NOMO-1 treated with DMSO at 0.1 percent for 48 hours (cell line): Measurements from ENCODE around the gene KCNK3.
"Not testable (repeated sequence)": the region's sequence is repeated elsewhere in the genome, so short reads cannot be mapped to it uniquely, and the experiment has no call there.

Source experiments
- DNase-seq: peaks from one replicate; lab custom pipeline; 2025; ENCODE audit not compliant: unreplicated experiment; lab: John Stamatoyannopoulos, UW

Gene KCNK3

DNA sequence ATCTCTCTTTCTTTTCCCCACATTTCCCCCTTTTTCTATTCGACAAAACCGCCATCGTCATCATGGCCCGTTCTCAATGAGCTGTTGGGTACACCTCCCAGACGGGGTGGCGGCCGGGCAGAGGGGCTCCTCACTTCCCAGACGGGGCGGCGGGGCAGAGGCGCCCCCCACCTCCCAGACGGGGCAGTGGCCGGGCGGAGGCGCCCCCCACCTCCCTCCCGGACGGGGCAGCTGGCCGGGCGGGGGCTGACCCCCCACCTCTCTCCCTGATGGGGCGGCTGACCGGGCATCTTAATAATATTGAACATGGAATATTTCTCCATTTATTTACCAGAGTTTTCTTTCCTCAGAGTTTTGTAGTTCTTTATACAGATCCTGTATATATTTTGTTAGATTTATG is 27.2 kb upstream of the KCNK3 start:
- DNase-seq = not testable (repeated sequence)

DNA sequence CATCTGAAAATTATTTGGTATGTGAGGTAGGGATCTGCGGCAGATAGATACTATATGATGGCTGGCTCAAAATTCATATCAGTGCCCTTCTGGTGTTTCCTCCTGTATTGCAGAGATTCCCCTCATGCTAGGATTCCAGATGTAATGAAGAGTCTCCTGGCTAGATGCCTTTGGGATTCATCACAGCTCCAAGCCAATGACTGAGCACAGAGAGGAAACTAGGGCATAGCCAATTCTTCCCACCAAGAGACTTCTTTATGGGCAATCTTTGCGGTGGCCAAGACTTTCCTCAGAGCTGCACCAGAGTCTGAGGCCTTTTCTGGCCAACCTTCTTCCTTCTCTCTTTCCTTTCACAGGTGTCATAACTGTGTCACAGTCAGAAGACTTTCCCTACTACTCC is 25.9 kb upstream of the KCNK3 start:
- no peak for DNase-seq

DNA sequence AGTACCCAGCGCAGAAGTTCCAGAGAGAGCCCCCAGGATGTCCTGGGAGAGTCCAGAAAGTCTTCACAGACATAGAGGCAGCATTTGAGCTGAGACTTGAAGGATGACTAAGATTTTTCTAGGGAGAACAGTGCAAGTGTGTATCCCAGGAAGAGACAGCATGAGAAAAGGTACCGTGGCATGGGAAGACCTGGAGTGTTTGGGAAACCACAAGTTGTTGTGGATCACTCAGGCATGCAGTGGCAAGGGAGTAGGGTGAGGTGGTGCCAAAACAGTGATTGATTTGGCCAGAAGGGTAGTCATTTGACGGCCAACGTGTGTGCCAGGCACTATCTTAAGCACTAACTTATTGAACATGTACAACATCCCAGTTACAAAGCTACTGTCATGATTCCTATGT is 24.5 kb upstream of the KCNK3 start:
- no peak for DNase-seq

DNA sequence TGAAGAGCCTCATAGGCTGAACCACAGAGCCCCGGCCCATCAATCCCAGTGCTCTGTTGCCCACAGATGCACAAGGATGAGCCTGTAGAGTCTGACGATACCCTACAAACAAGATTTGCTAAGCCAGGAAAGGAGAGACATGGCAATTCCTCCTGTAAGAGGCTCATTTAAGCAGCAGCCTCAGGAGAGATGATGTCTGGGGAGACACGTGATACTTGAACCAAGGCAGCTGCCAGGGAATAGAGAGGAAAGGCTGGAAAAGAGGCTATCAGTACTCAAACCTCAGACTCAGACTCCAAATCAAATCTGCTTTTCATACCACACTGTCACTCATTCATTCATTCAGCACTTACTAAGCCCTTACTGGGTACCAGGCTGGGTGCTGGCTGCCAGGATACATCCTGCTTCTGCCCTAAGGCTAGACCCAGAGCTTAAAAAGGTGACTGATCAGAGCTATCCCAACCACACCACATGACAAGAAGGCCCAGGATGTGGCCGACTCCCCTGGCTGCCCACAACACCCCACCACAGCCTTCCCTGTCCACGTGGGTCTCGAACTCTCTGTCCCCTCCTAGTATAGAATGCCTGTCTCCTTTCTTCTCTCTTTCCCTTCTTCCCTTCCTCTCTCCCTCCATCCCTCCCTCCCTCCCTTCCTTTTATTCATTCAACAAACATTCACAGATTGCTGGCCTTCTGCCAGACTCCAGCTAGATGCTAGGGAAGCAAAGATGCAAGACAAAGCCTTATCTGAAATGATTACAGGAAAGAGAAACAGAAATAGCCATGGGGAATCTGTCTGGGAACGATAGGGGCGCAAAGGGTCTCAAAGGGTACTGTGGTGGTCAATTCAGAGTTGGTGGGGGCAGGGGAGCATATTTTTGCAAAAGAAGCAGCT is 23.4 kb upstream of the KCNK3 start:
- DNase-seq = no peak

DNA sequence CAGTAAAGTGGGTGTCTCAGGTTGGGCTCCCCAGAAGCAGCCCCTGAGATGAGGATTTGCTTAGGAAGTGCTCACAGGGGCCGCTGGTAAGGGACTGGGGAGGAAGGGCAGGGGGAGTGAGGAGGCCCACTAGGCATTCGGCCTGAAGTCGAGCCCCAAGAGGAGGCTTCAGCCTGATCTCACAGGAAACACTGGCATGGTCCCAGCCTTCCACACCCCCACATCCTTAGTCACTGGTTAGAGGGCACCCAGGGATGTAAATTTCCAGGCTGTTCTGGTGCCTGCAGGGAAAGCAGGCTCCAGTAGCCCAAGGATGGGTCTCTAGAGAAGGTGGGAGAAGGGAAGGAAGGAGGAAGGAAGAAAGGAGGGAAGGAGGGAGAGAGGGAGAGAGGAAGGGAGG is 22.4 kb upstream of the KCNK3 start:
- DNase-seq = no peak

DNA sequence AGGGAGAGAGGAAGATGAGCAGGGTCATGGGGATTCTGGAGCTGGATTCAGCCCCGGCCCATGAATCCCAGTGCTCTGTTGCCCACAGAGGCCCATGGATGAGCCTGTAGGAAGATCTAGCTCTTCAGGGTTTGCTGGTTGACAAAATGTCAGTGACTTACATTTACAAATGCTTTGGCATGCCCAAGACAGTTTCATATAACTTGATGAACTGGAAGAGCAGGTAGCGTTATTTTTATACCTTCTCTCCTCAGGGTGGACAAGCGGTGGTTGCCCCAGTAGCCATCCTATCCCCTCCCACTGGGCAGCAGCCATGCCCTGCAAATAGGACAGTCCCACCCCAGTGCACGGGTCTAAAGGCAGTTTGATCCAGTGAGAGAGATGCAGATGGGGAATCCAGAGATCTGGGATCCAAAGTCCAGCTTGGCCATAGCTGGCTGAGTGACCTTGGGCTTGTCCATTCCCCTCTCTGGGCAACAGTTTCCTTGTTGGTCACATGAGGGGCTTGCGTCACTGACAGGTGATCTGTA is 21.5 kb upstream of the KCNK3 start:
- DNase-seq = no peak

DNA sequence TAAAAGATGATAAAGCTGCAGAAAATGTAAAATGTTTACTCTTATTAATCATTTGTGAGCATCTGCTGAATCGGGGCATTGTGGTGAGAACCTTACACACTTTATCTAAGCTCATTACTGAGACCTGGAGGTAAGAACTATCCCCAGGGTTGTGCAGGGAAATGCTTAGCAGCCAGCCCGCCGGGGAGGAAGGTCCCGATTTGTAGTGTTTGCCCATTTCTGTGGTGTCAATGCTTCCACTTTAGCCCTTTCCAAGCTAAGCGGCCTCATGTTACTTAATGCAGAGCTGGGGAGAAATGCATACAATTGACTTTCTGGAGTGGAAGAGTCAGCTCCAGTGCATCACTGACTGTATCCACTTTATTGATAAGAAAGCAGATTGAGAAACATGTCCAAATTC is 20.8 kb upstream of the KCNK3 start:
- no peak for DNase-seq

DNA sequence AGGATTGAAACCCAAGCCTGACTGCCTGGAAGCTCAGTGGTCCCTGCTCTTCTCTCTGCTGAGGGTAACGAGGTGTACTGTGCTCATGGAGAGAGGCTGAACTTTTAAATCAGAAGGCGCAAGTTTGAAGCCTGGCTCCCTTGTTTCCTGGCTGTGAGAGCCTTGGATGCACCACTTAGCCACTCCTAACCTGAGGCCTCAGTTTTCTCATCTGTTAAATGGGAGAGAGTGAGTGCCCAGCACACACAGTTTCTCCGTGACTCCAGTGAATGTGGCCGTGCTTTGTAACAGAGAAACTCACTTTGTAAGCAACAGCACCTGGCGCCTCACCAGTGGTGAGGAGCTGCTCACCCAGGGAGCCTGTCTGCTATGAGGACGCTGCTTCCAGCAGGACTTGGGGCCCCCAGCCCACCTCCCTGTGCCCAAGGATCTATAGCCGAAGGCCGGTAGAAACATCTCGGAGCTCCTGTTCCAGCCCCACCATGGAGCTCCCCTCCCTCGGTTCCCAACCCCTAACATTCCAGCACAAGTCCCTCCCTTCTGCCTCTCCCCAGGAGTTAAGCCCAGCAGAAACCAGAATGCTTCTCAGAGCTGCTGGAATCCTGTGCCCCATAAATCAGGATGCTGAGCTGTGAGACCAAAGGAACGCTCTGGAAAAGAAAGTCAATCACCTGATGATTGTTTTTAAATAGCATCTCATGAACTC is 20.3 kb upstream of the KCNK3 start:
- no peak for DNase-seq

DNA sequence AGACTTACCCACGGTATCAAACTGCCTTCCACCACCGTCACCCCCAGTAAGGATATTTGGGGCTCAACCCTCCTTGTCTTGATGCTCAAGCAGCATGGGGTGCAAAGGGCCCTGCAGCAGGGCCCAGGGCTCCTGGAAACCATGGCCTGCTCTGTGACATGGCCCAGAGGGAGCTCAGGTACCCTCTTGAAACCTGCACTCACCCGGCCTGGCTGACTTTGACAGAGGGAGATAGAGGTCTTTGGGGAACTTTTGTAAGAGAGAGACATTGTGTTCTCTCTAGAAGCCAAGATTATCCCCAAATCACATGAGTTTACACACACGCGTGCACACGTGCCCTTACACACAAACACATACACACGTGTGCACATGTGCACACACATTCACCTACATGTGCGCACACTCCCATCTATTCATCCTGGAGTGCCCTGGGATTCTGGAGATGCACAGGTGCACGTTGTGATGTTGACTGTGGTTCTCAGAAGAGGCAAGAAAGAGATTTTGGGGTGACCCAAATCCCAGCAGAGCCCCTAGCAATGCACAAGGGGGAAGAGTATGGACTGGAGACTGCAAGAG is 19.6 kb upstream of the KCNK3 start:
- no peak for DNase-seq

DNA sequence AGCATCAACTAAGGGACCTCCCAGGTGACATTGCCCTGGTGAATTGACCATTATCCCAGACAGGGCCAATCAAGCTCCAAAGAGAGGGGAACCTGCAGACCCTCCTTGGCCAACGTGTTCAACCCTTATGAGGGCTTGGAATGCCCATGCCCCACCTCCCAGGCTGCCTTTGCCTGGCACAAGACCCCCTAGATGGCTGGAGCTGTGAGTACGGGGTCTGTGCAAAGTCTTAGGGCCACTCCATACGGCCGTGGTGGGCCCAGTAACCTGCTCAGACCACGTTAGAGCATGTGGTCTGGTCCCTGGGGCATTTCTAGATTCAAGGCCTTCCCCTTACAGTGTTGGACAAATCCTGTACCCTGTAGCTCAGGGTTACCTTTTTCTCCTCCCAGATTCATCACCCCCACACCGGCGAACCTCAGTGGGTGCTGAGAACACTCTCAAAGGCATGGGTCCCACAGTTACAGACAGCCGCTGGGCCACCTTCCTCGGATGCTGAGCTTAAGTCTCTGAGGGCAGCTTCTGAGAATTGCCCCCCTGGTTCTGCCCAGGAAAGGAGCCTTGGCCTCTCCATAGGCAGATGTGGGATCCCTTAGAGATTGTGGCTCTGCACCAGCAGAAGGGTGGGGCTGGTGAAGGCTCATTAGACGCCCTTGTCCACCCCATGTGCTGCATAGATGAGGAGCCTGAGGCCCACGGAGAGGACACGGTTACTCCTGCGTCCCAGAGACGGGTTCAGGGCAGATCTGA is 18.3 kb upstream of the KCNK3 start:
- DNase-seq = no peak

DNA sequence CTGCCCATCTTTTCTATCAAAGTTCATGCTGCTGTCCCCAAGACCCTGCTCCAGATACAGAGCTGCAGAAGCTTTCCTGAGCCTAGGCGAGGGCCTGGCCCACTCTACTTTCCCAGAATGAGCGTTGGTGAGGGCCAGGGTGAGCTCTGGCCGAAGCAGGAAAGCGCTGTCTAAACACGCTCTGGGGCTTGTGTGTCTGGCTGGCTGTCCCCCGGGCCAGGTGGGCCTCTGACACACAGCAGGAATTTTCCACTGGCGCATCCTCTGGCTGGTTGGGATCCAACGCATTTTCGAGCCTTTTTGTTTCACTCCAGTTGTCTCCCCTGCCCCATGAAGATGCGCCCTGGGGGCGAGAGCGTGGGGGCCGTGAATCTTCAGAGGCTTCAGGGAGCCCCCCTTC is 17.8 kb upstream of the KCNK3 start:
- DNase-seq = no peak

DNA sequence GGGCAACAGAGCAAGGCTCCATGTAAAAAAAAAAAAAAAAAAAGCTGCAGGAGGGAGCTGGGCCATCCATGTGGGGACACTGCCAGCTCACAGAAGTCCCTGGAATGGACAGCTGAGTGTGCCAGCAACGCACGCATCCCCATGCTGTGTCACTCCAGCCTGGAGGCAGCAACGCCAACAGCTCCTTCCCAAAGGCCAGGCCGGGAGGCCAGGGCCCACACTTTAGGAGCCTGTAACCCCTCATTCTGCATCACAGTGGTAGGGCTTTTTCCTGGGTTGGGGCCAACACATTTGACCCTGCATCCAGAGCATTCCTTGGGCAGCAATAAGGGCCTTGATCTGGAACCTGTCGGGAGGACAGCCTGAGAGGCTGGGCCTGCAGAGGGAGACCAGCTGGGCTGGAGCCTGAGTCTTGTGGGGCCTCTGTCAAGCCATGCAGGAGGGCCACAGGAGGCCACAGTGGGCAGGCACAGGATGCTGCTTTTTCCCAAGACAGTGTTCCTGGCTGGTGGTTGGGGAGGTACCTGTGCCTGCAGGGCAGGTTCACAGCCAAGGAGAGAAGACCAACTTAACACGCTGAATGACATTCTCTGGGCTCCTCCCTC is 16.8 kb upstream of the KCNK3 start:
- DNase-seq = no peak

DNA sequence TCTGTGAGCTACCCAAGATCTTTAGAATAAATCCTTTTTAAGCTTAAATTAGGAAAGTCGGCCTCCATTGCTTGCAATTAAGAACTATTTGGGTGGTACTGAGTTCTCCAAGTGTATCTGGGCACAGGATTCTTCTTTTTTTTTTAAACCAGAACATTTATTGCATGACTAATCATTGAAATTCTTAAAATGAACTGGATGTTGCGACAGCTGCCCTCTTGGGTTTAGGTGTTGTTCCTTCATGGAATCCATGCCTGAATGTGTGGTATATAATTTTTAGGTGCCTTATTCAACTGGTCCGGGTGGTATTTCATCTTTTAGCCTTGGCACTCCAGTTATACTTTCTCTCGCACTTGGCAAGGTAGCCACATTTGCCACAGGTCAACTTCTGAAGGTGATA is 14.5 kb upstream of the KCNK3 start:
- DNase-seq = no peak

DNA sequence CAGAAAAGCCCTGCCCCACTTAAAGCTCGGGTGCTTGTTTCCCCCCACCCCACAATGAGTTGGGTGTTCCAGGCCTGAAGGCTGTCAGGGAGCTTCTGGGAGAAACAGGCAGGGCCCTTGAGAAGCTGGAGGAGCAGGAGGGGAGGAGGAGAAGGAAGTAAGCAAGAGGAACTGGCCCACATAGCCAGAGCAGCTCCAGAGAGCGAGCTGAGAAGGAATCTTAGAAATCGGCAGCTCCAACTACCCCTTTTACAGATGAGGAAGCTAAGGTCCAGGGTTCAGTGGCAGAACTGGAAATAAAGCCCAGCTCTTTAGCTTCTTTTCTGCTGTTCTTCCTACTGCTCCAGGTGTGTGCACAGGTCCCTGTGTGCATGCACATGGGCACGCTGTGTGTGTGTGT is 12.7 kb upstream of the KCNK3 start:
- no peak for DNase-seq

DNA sequence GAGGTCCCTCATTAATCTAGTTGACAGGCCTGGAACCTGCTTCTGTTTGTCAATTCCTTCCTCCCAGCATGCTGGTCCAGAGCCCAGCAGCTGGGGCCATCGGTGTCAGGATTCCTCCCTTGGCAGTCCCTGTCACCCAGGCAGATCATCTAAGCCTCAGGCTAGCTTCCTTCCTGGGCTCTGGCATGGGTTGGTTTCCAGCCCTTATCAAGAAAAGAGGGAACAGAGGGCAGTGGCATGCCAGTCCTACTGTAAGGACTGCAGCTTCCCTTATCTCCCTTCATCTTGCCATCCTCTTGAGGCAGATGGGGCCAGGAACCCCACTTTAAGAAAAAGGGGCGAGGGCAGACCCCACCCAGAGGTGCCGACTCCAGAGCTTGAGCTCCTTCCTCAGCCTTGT is 10.9 kb upstream of the KCNK3 start:
- no peak for DNase-seq

DNA sequence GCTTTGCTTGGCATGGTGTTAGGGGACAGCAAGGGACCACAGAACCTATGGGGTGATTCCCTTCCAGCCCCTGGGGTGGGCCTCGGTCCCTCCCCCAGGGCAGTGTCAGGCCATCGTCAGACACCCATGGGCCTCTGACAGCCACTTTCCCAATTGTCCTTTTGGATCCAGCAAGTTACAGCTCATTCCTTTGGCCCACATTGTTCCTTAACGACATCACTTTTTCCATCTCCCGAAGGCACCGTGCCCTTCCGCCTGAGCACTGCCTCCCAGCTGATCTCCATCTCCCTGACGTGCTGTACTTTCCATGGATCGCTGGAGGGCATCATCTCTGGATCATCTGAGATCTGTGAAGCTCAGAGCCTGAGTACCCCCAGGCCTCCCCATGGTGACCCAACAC is 10.4 kb upstream of the KCNK3 start:
- no peak for DNase-seq

DNA sequence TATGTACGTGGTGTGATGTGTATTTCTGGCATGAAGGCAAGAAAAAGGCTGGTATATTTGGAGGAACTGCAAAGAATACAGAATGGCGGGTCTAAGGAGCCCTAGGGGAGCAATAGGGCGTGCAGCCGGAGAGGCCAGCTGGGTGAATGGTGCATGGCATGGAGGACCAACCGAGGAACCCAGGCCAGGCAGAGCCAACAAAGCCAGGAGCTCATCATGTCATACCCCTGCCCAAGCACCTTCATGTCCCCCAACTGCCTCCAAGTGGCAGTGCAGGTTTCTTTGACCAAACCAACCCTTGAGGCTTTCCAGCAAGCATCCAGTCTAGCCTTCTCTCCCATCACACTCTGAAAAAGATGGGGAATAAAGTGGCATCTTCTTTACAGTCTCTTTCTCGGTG is 8.9 kb upstream of the KCNK3 start:
- no peak for DNase-seq

DNA sequence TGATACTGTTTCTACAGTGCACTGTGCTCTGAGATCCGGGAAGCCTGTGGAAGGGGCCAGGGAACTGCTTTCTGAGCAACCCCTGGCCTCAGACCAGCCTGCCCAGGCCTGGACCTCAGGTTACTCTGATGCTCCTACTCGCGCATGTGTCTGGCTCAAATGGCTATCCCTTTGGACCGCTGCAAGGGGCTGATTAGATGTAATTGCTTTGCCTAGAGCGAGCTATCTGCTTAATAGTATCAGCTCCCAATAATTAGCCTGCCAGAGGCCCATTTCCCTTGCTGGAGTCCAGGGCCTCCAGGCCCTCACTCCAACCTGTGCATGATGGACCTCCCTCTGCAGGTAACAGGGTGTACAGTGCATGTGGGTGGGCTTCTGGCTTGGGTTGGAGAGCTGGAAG is 7.2 kb upstream of the KCNK3 start:
- no peak for DNase-seq

DNA sequence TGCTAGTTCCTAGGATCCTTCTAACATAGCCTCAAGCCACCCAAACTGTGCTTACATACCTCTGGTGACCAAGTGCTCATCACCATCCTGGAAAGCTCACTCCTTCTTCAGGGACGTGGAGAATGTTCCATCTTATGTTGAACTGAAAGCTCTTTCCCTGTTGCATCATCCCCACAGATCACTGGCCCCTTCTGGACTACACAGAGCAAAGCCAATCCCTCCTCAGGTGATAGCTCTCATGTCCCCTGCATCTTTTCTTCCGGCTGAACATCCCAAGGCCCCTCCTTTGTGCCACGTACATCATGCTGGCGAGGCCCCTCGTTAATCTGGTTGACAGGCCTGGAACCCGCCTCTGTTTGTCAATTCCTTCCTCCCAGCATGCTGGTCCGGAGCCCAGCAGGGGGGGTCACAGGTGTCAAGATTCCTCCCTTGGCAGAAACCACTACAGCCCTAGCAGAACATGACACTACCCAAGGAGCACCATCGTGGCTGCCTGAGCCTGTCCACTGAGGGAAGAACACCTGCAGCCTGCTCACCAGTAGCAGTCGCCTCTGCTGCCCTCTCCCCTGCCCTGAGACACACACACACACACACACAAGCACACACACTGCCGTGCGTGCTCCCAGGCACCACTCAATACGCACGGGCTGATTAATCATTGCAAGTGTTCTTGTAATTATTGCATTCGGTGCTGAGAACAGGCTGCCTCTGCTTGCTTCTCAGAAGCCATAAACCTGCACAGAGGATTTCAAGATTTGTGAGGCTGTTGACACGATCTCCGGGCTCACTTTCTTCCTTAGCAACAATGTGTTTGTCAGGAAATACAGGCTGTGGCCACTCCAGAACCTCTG is 6.3 kb upstream of the KCNK3 start:
- DNase-seq = no peak

DNA sequence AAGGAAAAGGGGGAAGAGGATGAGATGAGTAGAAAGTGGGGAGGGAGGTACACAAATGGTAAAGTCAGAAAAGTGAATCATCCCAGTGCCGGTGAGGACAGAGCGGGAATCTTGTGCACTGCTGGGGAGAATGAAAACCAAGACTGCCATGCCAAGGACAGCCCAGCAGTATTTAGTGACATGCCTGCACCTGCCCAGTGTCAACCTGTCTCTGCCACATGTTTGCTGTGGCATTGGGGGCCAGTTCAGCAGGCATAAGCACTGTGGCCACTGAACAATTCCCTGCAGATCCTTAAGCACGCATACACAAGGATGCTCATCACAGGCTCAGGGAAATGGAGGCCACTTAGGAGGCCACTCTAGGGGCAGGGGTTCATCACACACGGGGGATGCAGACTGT is 5.2 kb upstream of the KCNK3 start:
- DNase-seq = no peak
